KOPT-K1 (cell line): ENCODE results near the gene C2orf69.

Source experiments
- H3K27ac ChIP-seq: fragments of 200-600 bp; sonication (generic); 2 replicates; pipeline ENCODE4 v1.5.1; 2016; ENCODE audit warnings: antibody characterized with exemption, mild to moderate bottlenecking, low read depth, low read length; ENCODE audit not compliant: poor library complexity, severe bottlenecking
- H3K36me3 ChIP-seq: fragments of 200-600 bp; sonication (generic); 2 replicates; pipeline ENCODE4 v1.5.1; 2017; ENCODE audit warnings: antibody characterized with exemption, mild to moderate bottlenecking, low read length, moderate library complexity; ENCODE audit not compliant: insufficient read depth
- H3K9me3 ChIP-seq: fragments of 200-600 bp; sonication (generic); 2 replicates; pipeline ENCODE4 v1.5.1; 2017; ENCODE audit warnings: antibody characterized with exemption, low read length, mild to moderate bottlenecking; ENCODE audit not compliant: insufficient read depth, poor library complexity, severe bottlenecking

The C2orf69 gene

DNA sequence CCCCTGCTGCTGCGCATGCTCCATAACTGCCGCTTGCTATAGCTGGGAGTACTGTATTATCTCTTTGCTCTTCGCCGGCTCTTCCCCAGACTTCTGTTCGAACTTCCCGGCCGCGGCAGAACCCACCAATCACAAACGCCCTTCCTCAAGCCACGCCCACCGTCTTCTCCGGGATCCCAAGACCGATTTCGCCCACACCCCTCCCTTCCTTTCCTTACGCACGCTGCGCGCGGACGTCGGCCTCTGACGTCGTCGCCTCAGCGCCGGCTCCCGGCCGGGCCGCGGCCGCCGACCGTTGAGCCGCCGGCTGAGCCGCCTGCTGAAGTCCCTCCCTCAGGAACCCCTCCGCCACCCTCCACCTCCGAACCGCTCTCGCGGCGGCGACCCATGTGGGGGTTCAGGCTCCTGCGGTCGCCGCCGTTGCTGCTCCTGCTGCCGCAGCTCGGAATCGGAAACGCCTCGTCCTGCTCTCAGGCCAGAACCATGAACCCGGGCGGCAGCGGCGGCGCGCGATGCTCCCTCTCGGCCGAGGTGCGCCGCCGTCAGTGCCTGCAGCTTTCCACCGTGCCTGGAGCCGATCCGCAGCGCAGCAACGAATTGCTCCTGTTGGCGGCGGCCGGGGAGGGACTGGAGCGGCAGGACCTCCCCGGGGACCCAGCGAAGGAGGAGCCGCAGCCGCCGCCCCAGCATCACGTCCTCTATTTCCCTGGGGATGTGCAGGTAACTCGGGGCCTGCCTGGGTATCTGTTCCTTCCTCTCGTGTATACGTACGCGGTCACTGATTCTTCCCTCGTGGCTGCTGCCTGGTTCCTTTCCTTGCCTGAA is at the start of gene C2orf69:
TSS of gene C2orf69 (plus strand) at position 242 of the 825 bp plus-strand sequence. CDS start at position 388, 146 bp downstream.
- H3K9me3 ChIP-seq: peaks cover 12% of the 10 kb centered on the region
- peak within 1 kb of the TSS; percentile 90 for H3K27ac ChIP-seq
- peaks cover 28% of the 10 kb centered on the region for H3K36me3 ChIP-seq

- Histone ChIP-seq H3K27ac (no peak overlapping the region), H3K36me3 (no peaks in the 10 kb centered on the region), H3K9me3 (no peaks in the 10 kb centered on the region)
These were observed 48.3 kb upstream of the C2orf69 start for GRCh38 chr2:199862788-199863187.

DNA sequence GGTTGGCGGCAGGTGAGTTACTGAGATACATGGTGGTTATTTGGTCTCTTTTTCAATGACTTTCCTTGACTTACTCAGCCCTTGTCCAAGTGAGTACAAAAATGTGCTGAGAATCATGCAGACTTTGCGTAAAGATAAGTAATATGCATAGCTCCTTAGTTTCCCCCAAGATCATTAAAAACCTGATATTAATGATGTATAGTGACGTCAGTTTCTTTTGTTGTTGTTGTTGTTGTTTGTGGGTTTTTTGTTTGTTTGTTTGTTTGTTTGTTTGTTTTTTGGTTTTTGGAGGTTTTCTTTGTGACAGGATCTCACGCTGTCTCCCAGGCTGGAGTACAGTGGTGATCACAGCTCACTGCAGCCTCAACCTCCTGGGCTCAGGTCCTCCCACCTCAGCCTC is 45.2 kb upstream of the C2orf69 start:
- no peak overlapping the region for H3K27ac ChIP-seq
- no peaks in the 10 kb centered on the region for H3K36me3 ChIP-seq
- no peaks in the 10 kb centered on the region for H3K9me3 ChIP-seq

DNA sequence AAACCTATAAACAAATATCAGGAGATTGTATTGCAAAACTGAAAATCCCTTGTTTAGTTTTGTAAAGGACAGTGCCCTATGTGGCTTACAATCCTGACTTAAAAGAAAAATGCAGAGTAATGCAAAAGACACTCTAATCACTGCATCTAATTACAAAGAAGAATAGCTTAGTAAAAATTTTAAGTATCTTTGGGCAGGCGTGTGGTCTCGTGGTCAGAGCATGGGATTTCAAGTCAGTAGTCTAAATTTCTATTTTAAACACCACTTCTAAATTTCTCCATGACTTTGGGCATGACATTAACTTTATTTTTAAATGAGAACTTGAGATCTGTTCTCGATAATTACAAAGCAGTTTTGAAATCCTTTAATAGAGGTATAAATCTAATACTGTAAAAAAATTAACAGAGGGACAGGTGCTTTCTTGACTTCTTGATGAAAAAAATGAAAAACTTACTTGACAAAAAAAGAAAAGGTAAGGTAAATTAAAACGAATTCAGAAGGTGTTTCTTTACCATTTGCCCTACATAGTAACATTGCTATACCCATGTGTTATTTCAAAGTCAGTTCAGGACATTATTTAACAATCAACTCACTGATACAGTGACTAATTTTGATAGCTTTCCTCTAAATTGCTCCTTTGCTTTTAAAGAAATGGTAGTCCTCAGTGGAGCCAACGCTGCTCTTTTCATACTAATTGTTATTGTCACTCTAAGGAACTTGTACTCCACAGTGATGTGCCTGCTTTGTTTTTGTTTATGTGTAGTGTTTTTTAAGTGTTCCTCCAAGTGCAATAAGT is 42.5 kb upstream of the C2orf69 start:
- no peak overlapping the region for H3K27ac ChIP-seq
- no peaks in the 10 kb centered on the region for H3K36me3 ChIP-seq
- no peaks in the 10 kb centered on the region for H3K9me3 ChIP-seq

DNA sequence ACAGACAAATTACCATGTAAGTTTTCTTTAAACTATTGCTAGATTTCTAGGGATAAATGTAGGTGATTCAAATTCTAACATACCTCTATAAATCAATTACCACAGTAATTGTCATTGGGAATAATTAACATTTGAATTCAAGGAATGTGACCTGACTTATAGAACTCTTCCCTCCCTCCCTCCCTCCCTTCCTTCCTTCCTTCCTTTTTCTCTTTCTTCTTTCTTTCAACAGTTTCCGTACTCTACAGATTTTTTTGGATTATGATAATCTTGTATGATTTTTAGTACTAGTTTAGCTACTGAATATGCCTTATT is 41.9 kb upstream of the C2orf69 start:
- Histone ChIP-seq H3K9me3 (peaks cover 5% of the 10 kb centered on the region), H3K27ac (no peak overlapping the region), H3K36me3 (no peaks in the 10 kb centered on the region)

GRCh38 chr2:199869653-199870052 is 41.4 kb upstream of the C2orf69 start:
- Histone ChIP-seq H3K27ac (no peak overlapping the region), H3K9me3 (peaks cover 9% of the 10 kb centered on the region)

DNA sequence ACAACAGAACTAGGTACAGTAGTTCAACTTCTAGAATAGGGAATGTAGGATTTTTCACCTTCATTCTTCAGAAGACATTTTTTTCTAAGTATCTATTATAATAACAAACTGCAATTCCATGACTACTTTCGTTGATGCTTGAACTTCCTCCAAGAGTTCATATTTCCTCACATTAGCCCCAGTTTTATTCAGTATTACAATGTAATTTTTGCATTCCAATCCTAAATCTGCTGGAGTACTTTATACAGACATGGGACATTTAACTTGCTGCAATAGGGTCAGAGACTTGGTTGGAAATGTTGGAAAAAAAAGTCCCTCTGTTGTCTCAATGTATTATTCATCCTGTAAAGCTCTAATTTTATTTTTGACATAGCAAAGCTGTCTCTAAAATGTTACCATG is 40.5 kb upstream of the C2orf69 start:
- Histone ChIP-seq H3K9me3 (peaks cover 14% of the 10 kb centered on the region), H3K36me3 (no peaks in the 10 kb centered on the region), H3K27ac (no peak overlapping the region)

More at GRCh38 chr2:199869653-199870052, 41.4 kb upstream of the C2orf69 start:
- H3K36me3 ChIP-seq: no peaks in the 10 kb centered on the region

DNA sequence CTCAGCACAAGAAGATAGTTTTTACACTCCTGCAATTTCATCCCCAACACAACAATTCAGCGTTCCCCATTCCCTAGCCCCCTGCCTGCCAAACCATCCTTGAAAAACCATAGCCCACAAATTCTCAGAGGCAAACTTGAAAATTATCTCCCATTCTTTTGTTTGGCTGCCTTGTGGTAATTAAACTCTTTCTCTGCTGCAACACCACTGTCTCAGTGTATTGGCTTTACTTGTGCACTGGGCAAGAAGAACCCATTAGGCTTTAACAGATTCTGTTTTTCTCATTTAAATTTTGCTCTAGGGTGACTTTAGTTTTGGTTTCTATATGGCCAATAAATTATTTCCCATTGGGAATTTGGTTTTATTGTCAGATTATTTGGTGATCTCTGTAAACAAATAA is 36.9 kb upstream of the C2orf69 start:
- peaks cover 14% of the 10 kb centered on the region for H3K9me3 ChIP-seq
- no peaks in the 10 kb centered on the region for H3K36me3 ChIP-seq
- no peak overlapping the region for H3K27ac ChIP-seq

GRCh38 chr2:199875400-199875799 is 35.7 kb upstream of the C2orf69 start:
- no peak overlapping the region for H3K27ac ChIP-seq
- no peaks in the 10 kb centered on the region for H3K36me3 ChIP-seq
- H3K9me3 ChIP-seq: peaks cover 14% of the 10 kb centered on the region

DNA sequence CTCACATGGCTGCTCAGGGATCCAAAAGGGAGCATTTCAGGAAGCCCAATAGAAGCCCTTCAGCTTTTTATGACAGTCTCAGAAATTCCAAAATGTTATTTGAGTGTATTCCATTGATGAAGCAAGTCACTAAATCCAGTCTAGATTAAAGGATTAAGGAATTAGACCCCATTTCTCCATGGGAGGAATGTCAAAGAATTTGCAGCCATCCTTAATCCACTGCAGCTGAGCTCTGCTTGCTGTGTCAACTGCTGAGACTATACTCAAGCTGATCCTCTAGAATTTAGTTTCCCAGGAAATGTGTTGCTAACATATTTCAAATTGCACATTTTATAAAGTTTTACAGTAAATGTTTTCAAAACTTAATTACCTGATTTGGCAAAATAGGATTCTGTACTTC is 28.4 kb upstream of the C2orf69 start:
- Histone ChIP-seq H3K27ac (no peak overlapping the region), H3K9me3 (peaks cover 6% of the 10 kb centered on the region), H3K36me3 (no peaks in the 10 kb centered on the region)

- Histone ChIP-seq H3K36me3 (no peaks in the 10 kb centered on the region), H3K27ac (no peak overlapping the region), H3K9me3 (peaks cover 6% of the 10 kb centered on the region)
These were observed 27.4 kb upstream of the C2orf69 start for GRCh38 chr2:199883474-199884212.

DNA sequence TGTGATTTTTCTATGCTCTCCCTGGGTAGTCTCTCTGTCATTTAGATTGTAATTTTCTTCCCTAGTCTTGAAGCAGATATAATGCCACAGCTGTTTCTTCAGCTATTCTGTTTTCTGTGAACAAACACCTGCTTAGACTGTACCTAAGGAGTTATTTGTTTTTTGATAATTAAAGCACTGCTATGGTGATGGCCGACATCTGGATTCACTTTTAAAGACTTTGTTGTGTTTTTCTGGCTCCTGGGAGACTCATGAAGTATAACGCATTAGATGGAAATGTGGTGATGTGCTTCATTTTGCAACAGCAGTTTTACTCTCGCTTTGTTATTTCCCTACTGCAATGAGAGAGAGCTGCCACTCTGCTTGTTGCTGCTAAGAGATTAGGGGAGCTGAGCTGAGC is 15.7 kb upstream of the C2orf69 start:
- Histone ChIP-seq H3K27ac (no peak overlapping the region), H3K36me3 (no peaks in the 10 kb centered on the region), H3K9me3 (no peaks in the 10 kb centered on the region)

GRCh38 chr2:199896617-199897016 is 14.5 kb upstream of the C2orf69 start:
- Histone ChIP-seq H3K9me3 (no peaks in the 10 kb centered on the region), H3K27ac (no peak overlapping the region), H3K36me3 (no peaks in the 10 kb centered on the region)

DNA sequence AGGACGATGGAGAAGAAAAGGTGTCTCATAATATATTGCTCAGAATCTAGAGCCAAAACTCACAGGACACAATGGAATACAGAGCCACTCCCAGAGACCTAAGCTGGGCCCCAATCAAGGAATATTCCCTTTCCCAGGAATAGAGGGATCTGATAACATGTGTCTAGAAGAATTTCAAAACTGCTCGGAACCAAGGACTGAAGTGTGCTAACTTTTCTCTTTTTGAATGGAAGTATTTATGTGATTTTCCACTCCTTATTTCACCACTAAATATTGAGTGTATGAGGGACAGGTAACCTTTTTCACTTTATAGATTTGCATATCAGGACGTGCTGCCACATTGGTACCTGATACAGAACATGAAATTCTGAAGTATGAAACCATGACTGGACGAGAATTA is 9.2 kb upstream of the C2orf69 start:
- H3K27ac ChIP-seq: no peak overlapping the region
- no peaks in the 10 kb centered on the region for H3K9me3 ChIP-seq

DNA sequence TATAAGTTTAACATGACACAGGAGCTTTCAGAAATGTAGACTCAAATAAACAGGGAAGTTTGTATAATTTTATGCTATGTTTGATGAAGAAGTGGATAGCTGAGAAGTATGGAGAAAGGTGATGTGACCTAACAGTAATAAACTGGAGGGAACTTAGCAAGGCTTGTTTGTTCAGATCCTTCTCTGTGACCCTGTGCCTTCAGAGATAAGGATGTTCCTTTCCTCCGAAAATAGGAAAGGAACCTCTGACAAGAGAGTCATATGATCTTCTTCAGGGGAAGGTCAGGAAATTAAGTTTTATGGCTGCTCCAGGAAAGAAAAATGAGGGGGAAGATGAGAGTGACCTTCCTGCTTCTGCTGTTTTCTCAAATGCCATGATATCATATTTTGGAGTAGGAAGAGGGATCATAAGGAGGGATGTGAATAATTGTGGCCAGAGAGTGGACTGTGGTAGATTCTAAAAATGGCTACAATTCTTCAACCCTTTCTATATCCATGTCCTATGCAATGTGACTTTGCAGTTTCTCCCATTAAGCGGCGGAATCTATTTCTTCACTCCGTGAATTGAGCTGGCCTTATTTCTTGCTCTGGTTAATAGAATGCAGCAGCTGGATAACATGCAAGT is 8.5 kb upstream of the C2orf69 start:
- no peaks in the 10 kb centered on the region for H3K9me3 ChIP-seq
- H3K36me3 ChIP-seq: no peaks in the 10 kb centered on the region
- no peak overlapping the region for H3K27ac ChIP-seq

More for the DNA sequence above, 9.2 kb upstream of the C2orf69 start:
- no peaks in the 10 kb centered on the region for H3K36me3 ChIP-seq
